CD4-positive, alpha-beta T cell (primary cell): ENCODE results near the gene MTHFS. TPM values are rescaled to one million over a fixed set of nuclear protein-coding genes. Genes with fewer than 3 reads are reported as not detected.

Experiments
- ATAC-seq: fragments of 200-7000 bp; cut with Tn5 transposase; one replicate; pipeline ENCODE4 v1.10.0; 2022; ENCODE audit warnings: mild to moderate bottlenecking; ENCODE audit not compliant: poor library complexity
- CTCF ChIA-PET: fragments of 350-600 bp; sonication (Branson Sonifier 250); formaldehyde crosslinking; loops from one replicate; lab custom pipeline; 2021; ENCODE audit warnings: antibody characterized with exemption, inconsistent platforms; lab: Charles Lee
- POLR2A ChIA-PET: fragments of 350-600 bp; sonication (Branson Sonifier 250); formaldehyde crosslinking; loops from one replicate; lab custom pipeline; 2021; ENCODE audit warnings: antibody characterized with exemption, inconsistent platforms; lab: Charles Lee
- DNase-seq, 14 experiments: peaks; one replicate each; pipeline ENCODE4 v3.0.0-alpha.2; 2013 to 2020; ENCODE audit warnings: mixed read lengths in 2 of 14
- H3K27ac ChIP-seq, 2 donors: one replicate each; pipeline versions ENCODE4 v1.5.1 to v1.7.0; 2013; ENCODE audit warnings: low read length in 2 of 2, low read depth in 1 of 2, mild to moderate bottlenecking in 1 of 2
- H3K27me3 ChIP-seq, 2 experiments: 1 replicate in 1 of 2; 2 replicates in 1 of 2; pipeline versions ENCODE4 v1.6.1 to v1.7.0; 2013; ENCODE audit warnings: low read length in 2 of 2, control low read depth in 1 of 2, mild to moderate bottlenecking in 1 of 2, moderate library complexity in 1 of 2; ENCODE audit not compliant: insufficient read depth in 2 of 2, control insufficient read depth in 1 of 2
- H3K36me3 ChIP-seq: one replicate; pipeline ENCODE4 v1.6.1; 2013; ENCODE audit warnings: low read length, control low read depth; ENCODE audit not compliant: insufficient read depth
- H3K4me1 ChIP-seq: one replicate; pipeline ENCODE4 v1.6.1; 2013; ENCODE audit warnings: low read length, control low read depth; ENCODE audit not compliant: insufficient read depth
- H3K4me3 ChIP-seq: one replicate; pipeline ENCODE4 v1.5.1; 2013; ENCODE audit warnings: mild to moderate bottlenecking, low read length, moderate library complexity
- H3K9me3 ChIP-seq, 2 experiments: 1 replicate in 1 of 2; 2 replicates in 1 of 2; pipeline versions ENCODE4 v1.6.1 to v1.7.0; 2013; ENCODE audit warnings: low read length in 2 of 2, mild to moderate bottlenecking in 2 of 2, control low read depth in 1 of 2, moderate library complexity in 1 of 2; ENCODE audit not compliant: control insufficient read depth in 1 of 2, insufficient read depth in 1 of 2
- H3K27ac Mint-ChIP-seq: one replicate; pipeline ENCODE4 v1.8.0; 2020; ENCODE audit warnings: mixed read lengths
- H3K27me3 Mint-ChIP-seq: one replicate; pipeline ENCODE4 v1.8.0; 2021; ENCODE audit warnings: mixed read lengths
- H3K36me3 Mint-ChIP-seq: one replicate; pipeline ENCODE4 v1.8.0; 2021; ENCODE audit warnings: low read depth, mixed read lengths
- H3K4me1 Mint-ChIP-seq: one replicate; pipeline ENCODE4 v1.8.0; 2021; ENCODE audit warnings: low read depth, mixed read lengths
- H3K4me3 Mint-ChIP-seq: one replicate; pipeline ENCODE4 v1.8.0; 2020; ENCODE audit warnings: mild to moderate bottlenecking, mixed read lengths
- H3K9me3 Mint-ChIP-seq: one replicate; pipeline ENCODE4 v1.8.0; 2020; ENCODE audit warnings: mixed read lengths
- intact Hi-C, 2 experiments: fragments of 100-400 bp; cut with DNase I in 1 of 2; cut with micrococcal nuclease in 1 of 2; formaldehyde crosslinking; loops; one replicate each; pipeline versions ENCODE4 v1.15.1 to v1.9.0; 2023 to 2025; cut with DNase I, micrococcal nuclease
- polyA plus RNA-seq, 2 donors: library from polyadenylated mRNA; unstranded; fragments of 120-200 nt; gene quantifications; one replicate each; pipeline ENCODE4 v1.2.1, GENCODE V29; 2013
- total RNA-seq, 174 experiments: library from RNA in 2 of 174; stranded (reverse) in 2 of 174; gene quantifications; one replicate each; pipeline ENCODE4 v1.2.3 and lab custom pipeline; 2021 to 2026
- TF ChIP-seq, protein P1 (sequence below): fragments of 200-600 bp; IDR thresholded peaks from one replicate; pipeline ENCODE4 v1.8.0; 2022; ENCODE audit warnings: antibody characterized with exemption, mild to moderate bottlenecking

MTHFS gene
- 1 to 10 TPM; 9.1 to 9.8 TPM for total RNA-seq
- polyA plus RNA-seq (2013, experiment 1 of 2): 27.4 TPM
- polyA plus RNA-seq (2013, experiment 2 of 2): 33.8 TPM
- 0.32 to 3.8 (median 1.4) reads per million in 172 experiments for total RNA-seq (lab: John Stamatoyannopoulos, UW)

DNA sequence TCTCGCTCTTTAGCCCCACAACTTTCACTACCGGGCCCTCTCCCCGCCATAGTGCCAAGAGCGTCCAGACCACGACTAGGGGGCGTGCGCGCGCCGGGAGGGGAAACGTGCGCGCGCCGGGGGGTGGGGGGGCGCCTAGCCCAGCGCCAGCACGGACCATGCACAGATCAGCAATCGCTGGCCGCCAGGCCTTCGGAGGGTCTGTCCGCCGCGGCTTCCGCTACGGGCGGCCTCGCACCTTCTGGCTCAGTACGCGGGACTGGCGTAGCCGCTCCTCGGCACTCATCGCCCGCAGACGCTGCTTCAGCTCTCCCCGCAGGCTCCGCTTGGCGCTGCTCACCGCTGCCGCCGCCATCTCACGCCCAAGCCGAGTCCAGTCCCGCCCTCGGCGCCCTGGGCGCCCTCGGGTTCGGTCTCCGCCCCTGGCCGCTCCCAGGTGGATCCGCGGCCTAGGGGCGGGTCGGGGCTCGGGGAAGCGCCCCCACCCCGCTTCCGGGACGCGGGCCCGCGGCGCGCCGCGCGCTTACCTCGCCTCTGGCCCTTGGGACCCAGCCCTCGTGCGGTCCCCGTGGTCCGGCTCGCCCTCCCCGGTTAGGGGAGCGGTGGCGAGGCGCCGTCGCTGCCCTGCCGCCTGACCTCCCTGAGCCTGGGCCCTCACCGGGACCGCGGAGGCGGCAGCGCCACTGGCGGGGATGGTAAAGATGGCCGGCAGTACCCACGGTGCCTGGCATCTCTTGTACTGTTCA, at the start of gene MTHFS:
TSS of gene MTHFS (minus strand) at position 381 of the 746 bp plus-strand sequence. CDS start at position 355, 26 bp downstream.
- peak; percentile 85 for ATAC-seq
- Mint-ChIP-seq H3K27ac (peak within 1 kb of the TSS; percentile 97), H3K9me3 (no peaks in the 10 kb centered on the region), H3K27me3 (no peaks in the 10 kb centered on the region), H3K4me1 (peaks cover 42% of the 10 kb centered on the region), H3K4me3 (peak within 1 kb of the TSS; percentile 97), H3K36me3 (peaks cover 42% of the 10 kb centered on the region)
- Histone ChIP-seq H3K4me3 (peak within 1 kb of the TSS; percentile 80), H3K36me3 (no peaks in the 10 kb centered on the region), H3K9me3 (no peaks in the 10 kb centered on the region), H3K27ac (peak within 1 kb of the TSS; percentile 93 to 95), H3K4me1 (peaks cover 16% of the 10 kb centered on the region), H3K27me3 (no peaks in the 10 kb centered on the region)
- ChIA-PET POLR2A (interaction anchor here (0.6 to 6.6 kb wide), 18 partner anchors 8 to 1103 kb away, joined by 3 to 139 read pairs (median 4); partner anchors contain the start of genes BCL2A1 and ZFAND6), CTCF (interaction anchor here (1.4 to 4.8 kb wide), 3 partner anchors 26 to 76 kb away, joined by 3 to 20 read pairs (median 3); no protein-coding TSS in a partner anchor)
- intact Hi-C loops: loop anchor here (1.0 to 5.0 kb wide), 7 partner anchors 26 to 255 kb away; partner anchors contain the start of genes BCL2A1 (in 1 of the 2), FAH (in 1 of the 2) and ZFAND6 (in 1 of the 2)
- peak; percentile 61 to 94 (median 77) for DNase-seq
- TF ChIP-seq, protein P1, sequence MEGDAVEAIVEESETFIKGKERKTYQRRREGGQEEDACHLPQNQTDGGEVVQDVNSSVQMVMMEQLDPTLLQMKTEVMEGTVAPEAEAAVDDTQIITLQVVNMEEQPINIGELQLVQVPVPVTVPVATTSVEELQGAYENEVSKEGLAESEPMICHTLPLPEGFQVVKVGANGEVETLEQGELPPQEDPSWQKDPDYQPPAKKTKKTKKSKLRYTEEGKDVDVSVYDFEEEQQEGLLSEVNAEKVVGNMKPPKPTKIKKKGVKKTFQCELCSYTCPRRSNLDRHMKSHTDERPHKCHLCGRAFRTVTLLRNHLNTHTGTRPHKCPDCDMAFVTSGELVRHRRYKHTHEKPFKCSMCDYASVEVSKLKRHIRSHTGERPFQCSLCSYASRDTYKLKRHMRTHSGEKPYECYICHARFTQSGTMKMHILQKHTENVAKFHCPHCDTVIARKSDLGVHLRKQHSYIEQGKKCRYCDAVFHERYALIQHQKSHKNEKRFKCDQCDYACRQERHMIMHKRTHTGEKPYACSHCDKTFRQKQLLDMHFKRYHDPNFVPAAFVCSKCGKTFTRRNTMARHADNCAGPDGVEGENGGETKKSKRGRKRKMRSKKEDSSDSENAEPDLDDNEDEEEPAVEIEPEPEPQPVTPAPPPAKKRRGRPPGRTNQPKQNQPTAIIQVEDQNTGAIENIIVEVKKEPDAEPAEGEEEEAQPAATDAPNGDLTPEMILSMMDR: peak; percentile 41

DNA sequence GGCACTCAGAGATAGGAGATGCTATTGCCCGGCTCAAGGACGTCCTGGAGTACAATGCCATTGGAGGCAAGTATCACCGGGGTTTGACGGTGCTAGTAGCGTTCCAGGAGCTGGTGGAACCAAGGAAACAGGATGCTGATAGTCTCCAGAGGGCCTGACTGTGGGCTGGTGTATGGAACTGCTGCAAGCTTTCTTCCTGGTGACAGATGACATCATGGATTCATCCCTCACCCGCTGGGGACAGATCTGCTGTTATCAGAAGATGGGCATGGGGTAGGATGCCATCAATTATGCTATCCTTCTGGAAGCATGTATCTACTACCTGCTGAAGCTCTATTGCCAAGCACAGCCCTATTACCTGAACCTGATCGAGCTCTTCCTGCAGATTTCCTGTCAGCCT, 47.8 kb upstream of the MTHFS start:
- Histone ChIP-seq H3K9me3 (no peaks in the 10 kb centered on the region), H3K4me3 (no peak overlapping the region), H3K4me1 (no peaks in the 10 kb centered on the region), H3K27ac (no peak overlapping the region), H3K27me3 (no peaks in the 10 kb centered on the region), H3K36me3 (no peaks in the 10 kb centered on the region)
- H3K27ac Mint-ChIP-seq: no peak overlapping the region
- ATAC-seq (no peak), DNase-seq (no peak)
- ChIA-PET CTCF (no interaction called here), POLR2A (no interaction called here)
- peaks cover 4% of the 10 kb centered on the region for H3K27me3 Mint-ChIP-seq
- no peaks in the 10 kb centered on the region for H3K4me1 Mint-ChIP-seq
- TF ChIP-seq, protein P1: no peak
- H3K36me3 Mint-ChIP-seq: no peaks in the 10 kb centered on the region
- no peak overlapping the region for H3K4me3 Mint-ChIP-seq
- intact Hi-C loops: no loop called here
- no peaks in the 10 kb centered on the region for H3K9me3 Mint-ChIP-seq

DNA sequence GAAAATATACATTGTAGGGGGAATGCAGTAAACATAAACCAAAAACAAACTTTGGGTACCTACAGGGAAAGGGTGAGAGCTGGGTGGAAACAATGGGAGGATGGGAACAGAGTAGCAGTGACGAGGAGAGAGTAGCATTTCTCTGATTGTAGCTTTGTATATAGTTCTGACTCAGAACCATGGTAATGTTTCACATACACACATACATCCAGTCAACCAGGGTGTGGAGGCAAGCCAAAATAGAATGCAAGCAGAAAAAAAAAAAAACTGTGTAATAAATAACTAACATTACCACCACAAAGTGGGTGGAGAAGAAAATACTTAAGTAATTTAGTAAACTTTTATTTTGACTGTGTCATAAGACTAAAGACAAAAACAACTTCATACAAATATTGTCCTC, 47.0 kb upstream of the MTHFS start:
- no peaks in the 10 kb centered on the region for H3K27me3 ChIP-seq
- H3K27me3 Mint-ChIP-seq: peaks cover 4% of the 10 kb centered on the region
- H3K4me1 ChIP-seq: no peaks in the 10 kb centered on the region
- ATAC-seq: no peak
- TF ChIP-seq, protein P1: no peak
- H3K36me3 ChIP-seq: no peaks in the 10 kb centered on the region
- no peak overlapping the region for H3K4me3 Mint-ChIP-seq
- ChIA-PET POLR2A (no interaction called here), CTCF (no interaction called here)
- no peaks in the 10 kb centered on the region for H3K4me1 Mint-ChIP-seq
- H3K9me3 Mint-ChIP-seq: no peaks in the 10 kb centered on the region
- intact Hi-C loops: no loop called here
- no peaks in the 10 kb centered on the region for H3K9me3 ChIP-seq
- no peaks in the 10 kb centered on the region for H3K36me3 Mint-ChIP-seq
- H3K27ac Mint-ChIP-seq: no peak overlapping the region
- no peak for DNase-seq
- H3K27ac ChIP-seq: no peak overlapping the region
- no peak overlapping the region for H3K4me3 ChIP-seq
